HCT116 (cell line): ENCODE results near the gene AIFM1. TPM values are rescaled to one million over a fixed set of nuclear protein-coding genes. Genes with fewer than 3 reads are reported as not detected.
A peak's percentile ranks its signal among the peaks of the same experiment; 100 is the strongest.

ENCODE experiments used
- ATAC-seq: fragments of 200-7000 bp; cut with Tn5 transposase; 2 replicates; pipeline ENCODE4 v1.9.1; 2020; ENCODE audit warnings: mild to moderate bottlenecking, moderate library complexity
- BruUV-seq: library from RNA; stranded (reverse); fragments of 400-500 nt; replicated peaks from 2 replicates; lab custom pipeline; 2021; lab: Mats Ljungman, UMichigan
- CTCF ChIA-PET: fragments of 300-600 bp; sonication (Branson Sonifier 250); formaldehyde crosslinking; loops from one replicate; lab custom pipeline; 2021; ENCODE audit warnings: antibody characterized with exemption; lab: Charles Lee
- POLR2A ChIA-PET: fragments of 300-600, 350-600 bp; sonication (Branson Sonifier 250); formaldehyde crosslinking; loops from one replicate; lab custom pipeline; 2021; ENCODE audit warnings: antibody characterized with exemption; lab: Charles Lee
- RAD21 ChIA-PET, 2 experiments: fragments of 300-600 bp; sonication (Branson Sonifier 250); formaldehyde crosslinking; loops; one replicate each; lab custom pipeline; 2023; ENCODE audit warnings: low total read pairs in 2 of 2; ENCODE audit not compliant: uncharacterized antibody in 2 of 2, unreplicated experiment in 2 of 2, low non-redundant PET in 1 of 2; lab: Charles Lee
- DNase-seq: peaks from one replicate; pipeline ENCODE4 v3.0.0-alpha.2; 2010; ENCODE audit warnings: low read depth, low spot score
- H2AFZ ChIP-seq: fragments of 200-600 bp; shearing (Covaris generic), sonication (generic); 2 replicates; pipeline ENCODE4 v1.6.1; 2017; ENCODE audit warnings: low read depth, mixed run types, mixed read lengths, antibody characterized with exemption, low read length; ENCODE audit not compliant: poor library complexity, severe bottlenecking
- H3K27ac ChIP-seq: 2 replicates; pipeline ENCODE4 v1.5.1; 2012; ENCODE audit warnings: low read depth, low read length
- H3K27me3 ChIP-seq: fragments of 200-600 bp; sonication (generic); 2 replicates; pipeline ENCODE4 v1.6.1; 2016; ENCODE audit warnings: mixed run types, low read length, mixed read lengths; ENCODE audit not compliant: insufficient read depth
- H3K36me3 ChIP-seq, 2 experiments: fragments of 200-500 bp in 1 of 2; fragments of 200-600 bp in 1 of 2; sonication (Bioruptor generic) in 1 of 2; sonication (generic) in 1 of 2; 2 replicates each; pipeline versions ENCODE4 v1.5.1 to v1.6.1; 2014 to 2016; ENCODE audit warnings: low read length in 2 of 2, inconsistent platforms in 1 of 2, mixed read lengths in 1 of 2, mixed run types in 1 of 2; ENCODE audit not compliant: insufficient read depth in 2 of 2, control insufficient read depth in 1 of 2
- H3K4me1 ChIP-seq, 2 experiments: fragments of 200-600 bp in 1 of 2; sonication (generic) in 1 of 2; 2 replicates each; pipeline versions ENCODE4 v1.5.1 to v1.6.1; 2012 to 2017; ENCODE audit warnings: low read length in 2 of 2, inconsistent platforms in 1 of 2, mild to moderate bottlenecking in 1 of 2, mixed read lengths in 1 of 2, mixed run types in 1 of 2, moderate library complexity in 1 of 2; ENCODE audit not compliant: insufficient read depth in 2 of 2, control insufficient read depth in 1 of 2
- H3K4me2 ChIP-seq: fragments of 200-600 bp; sonication (generic); 2 replicates; pipeline ENCODE4 v1.6.1; 2017; ENCODE audit warnings: mixed run types, low read length, mixed read lengths
- H3K4me3 ChIP-seq, 2 experiments: fragments of 200-600 bp in 1 of 2; sonication (generic) in 1 of 2; replicated peaks in 1 of 2; 2 replicates each; pipeline ENCODE4 v1.5.1; 2011 to 2016; ENCODE audit warnings: low read length in 2 of 2, control low read depth in 1 of 2, low read depth in 1 of 2, mild to moderate bottlenecking in 1 of 2, mixed read lengths in 1 of 2, mixed run types in 1 of 2
- H3K79me2 ChIP-seq: fragments of 200-600 bp; sonication (generic); 2 replicates; pipeline ENCODE4 v1.6.1; 2017; ENCODE audit warnings: mild to moderate bottlenecking, mixed run types, low read length, moderate library complexity, mixed read lengths; ENCODE audit not compliant: insufficient read depth
- H3K9ac ChIP-seq: fragments of 200-600 bp; sonication (generic); 2 replicates; pipeline ENCODE4 v1.6.1; 2016; ENCODE audit warnings: low read length, mixed read lengths
- H3K9me2 ChIP-seq: fragments of 200-600 bp; sonication (generic), shearing (Covaris generic); 2 replicates; pipeline ENCODE4 v1.6.1; 2017; ENCODE audit warnings: mixed run types, mild to moderate bottlenecking, moderate library complexity; ENCODE audit not compliant: insufficient read depth
- H3K9me3 ChIP-seq, 2 experiments: fragments of 200-500 bp in 1 of 2; fragments of 200-600 bp in 1 of 2; sonication (Bioruptor generic) in 1 of 2; sonication (generic) in 1 of 2; 2 replicates each; pipeline ENCODE4 v1.6.1; 2014 to 2017; ENCODE audit warnings: low read length in 2 of 2, mixed read lengths in 2 of 2, inconsistent platforms in 1 of 2, low read depth in 1 of 2, mild to moderate bottlenecking in 1 of 2, mixed run types in 1 of 2, moderate library complexity in 1 of 2; ENCODE audit not compliant: control insufficient read depth in 1 of 2, insufficient read depth in 1 of 2
- H4K20me1 ChIP-seq: fragments of 200-600 bp; sonication (generic), shearing (Covaris generic); 2 replicates; pipeline ENCODE4 v1.6.1; 2017; ENCODE audit warnings: mixed run types, mild to moderate bottlenecking, moderate library complexity; ENCODE audit not compliant: insufficient read depth
- CEBPB ChIP-seq: IDR thresholded peaks from 2 replicates; pipeline ENCODE4 v1.6.1; 2012; ENCODE audit warnings: low read depth
- FOSL1 ChIP-seq: IDR thresholded peaks from 2 replicates; pipeline ENCODE4 v1.6.1; 2012; ENCODE audit warnings: low read depth
- JUND ChIP-seq: IDR thresholded peaks from 2 replicates; pipeline ENCODE4 v1.6.1; 2012
- POLR2AphosphoS5 ChIP-seq: IDR thresholded peaks from 2 replicates; pipeline ENCODE4 v1.6.1; 2011; ENCODE audit warnings: mild to moderate bottlenecking, low read depth, low read length, moderate library complexity
- SRF ChIP-seq: IDR thresholded peaks from 2 replicates; pipeline ENCODE4 v1.6.1; 2012; ENCODE audit warnings: low read depth
- TCF7L2 ChIP-seq: IDR thresholded peaks from 2 replicates; pipeline ENCODE4 v1.7.0; 2011; ENCODE audit warnings: borderline replicate concordance, inconsistent platforms; ENCODE audit not compliant: insufficient read depth, insufficient read length; ENCODE audit errors: extremely low read depth
- YY1 ChIP-seq: IDR thresholded peaks from 2 replicates; pipeline ENCODE4 v1.6.1; 2011; ENCODE audit warnings: low read length, low read depth, moderate library complexity, mild to moderate bottlenecking; ENCODE audit not compliant: insufficient replicate concordance; ENCODE audit errors: extremely low read depth
- ZFX ChIP-seq: fragments of 450-650 bp; IDR thresholded peaks from 2 replicates; pipeline ENCODE4 v1.6.1; 2017
- ZNF274 ChIP-seq: fragments of 200-500 bp; sonication (Bioruptor generic); IDR thresholded peaks from 2 replicates; pipeline ENCODE4 v1.6.1; 2014; ENCODE audit warnings: mild to moderate bottlenecking, low read depth, low read length, inconsistent platforms
- intact Hi-C: fragments of 100-400 bp; cut with micrococcal nuclease; formaldehyde crosslinking; loops from 2 replicates; pipeline ENCODE4 v1.10.0; 2022
- total RNA-seq: library from RNA; stranded (reverse); gene quantifications from one replicate; pipeline ENCODE4 v1.2.1, GENCODE V29; 2021; ENCODE audit not compliant: unreplicated experiment
- TF ChIP-seq, protein P1 (sequence below), 3 experiments: fragments of 200-600 bp in 1 of 3; sonication (generic) in 1 of 3; IDR thresholded peaks in 2 of 3; conservative IDR thresholded peaks in 1 of 3; 2 replicates each; pipeline ENCODE4 v1.5.1; 2012 to 2017; ENCODE audit warnings: low read depth in 2 of 3, low read length in 2 of 3, antibody characterized with exemption in 1 of 3, borderline replicate concordance in 1 of 3, control low read depth in 1 of 3, mild to moderate bottlenecking in 1 of 3, mixed read lengths in 1 of 3, mixed run types in 1 of 3, moderate library complexity in 1 of 3; ENCODE audit not compliant: insufficient read depth in 1 of 3
- TF ChIP-seq, protein P2 (sequence below): IDR thresholded peaks from 2 replicates; pipeline ENCODE4 v1.6.1; 2012
- TF ChIP-seq, protein P3 (sequence below): IDR thresholded peaks from 2 replicates; pipeline ENCODE4 v1.6.1; 2011; ENCODE audit warnings: mild to moderate bottlenecking, low read length, moderate library complexity; ENCODE audit not compliant: insufficient replicate concordance; ENCODE audit errors: extremely low read depth
- TF ChIP-seq, protein P4 (sequence below): IDR thresholded peaks from 2 replicates; pipeline ENCODE4 v1.6.1; 2012

The AIFM1 gene
- total RNA-seq, 1 experiment from 2014 or later: 50.0 TPM

DNA sequence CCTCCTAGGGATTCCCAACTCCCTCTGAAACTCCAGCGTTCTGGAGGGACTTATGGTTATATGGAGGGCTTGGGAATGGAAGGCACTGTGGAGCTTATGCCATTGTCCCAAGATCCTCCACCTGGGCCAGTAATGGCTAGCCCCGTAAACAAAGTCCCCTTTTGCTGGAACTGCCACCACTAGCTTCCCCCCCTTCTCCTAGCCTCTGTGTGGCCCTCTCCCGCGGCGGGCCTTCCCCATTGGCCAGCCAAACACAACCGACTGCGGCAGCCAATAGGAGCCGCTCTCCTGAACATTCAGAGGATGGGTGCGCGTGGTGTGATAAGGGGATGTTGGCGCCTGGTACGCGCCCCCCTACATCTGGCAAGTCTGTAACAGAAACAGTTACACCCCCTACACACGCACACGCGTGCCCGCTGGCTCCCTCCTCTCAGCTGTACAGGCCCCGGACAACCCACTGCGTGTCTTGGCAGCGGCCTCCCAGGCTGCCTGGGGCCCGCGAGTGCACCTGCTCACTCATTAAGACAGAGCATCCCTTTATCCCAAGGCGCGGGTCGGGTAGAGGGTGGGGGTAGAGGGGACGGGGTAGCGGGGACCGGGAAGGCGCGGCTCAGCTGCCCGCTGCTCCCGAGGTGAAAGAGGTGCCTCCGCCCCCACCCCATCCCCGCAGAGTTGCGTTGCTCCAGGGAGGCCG is 5.3 kb upstream of the AIFM1 start (continued):
- TF ChIP-seq, protein P1, sequence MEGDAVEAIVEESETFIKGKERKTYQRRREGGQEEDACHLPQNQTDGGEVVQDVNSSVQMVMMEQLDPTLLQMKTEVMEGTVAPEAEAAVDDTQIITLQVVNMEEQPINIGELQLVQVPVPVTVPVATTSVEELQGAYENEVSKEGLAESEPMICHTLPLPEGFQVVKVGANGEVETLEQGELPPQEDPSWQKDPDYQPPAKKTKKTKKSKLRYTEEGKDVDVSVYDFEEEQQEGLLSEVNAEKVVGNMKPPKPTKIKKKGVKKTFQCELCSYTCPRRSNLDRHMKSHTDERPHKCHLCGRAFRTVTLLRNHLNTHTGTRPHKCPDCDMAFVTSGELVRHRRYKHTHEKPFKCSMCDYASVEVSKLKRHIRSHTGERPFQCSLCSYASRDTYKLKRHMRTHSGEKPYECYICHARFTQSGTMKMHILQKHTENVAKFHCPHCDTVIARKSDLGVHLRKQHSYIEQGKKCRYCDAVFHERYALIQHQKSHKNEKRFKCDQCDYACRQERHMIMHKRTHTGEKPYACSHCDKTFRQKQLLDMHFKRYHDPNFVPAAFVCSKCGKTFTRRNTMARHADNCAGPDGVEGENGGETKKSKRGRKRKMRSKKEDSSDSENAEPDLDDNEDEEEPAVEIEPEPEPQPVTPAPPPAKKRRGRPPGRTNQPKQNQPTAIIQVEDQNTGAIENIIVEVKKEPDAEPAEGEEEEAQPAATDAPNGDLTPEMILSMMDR (IDR thresholded peaks at IDR 0.05 in 2 of 3, conservative IDR thresholded peaks at IDR 0.05 in 1 of 3; ENCODE audit: borderline replicate concordance in 1 of 3, insufficient read depth in 1 of 3, low read depth in 2 of 3, low read length in 2 of 3): no peak
- TF ChIP-seq FOSL1 (no peak), TCF7L2 (no peak), JUND (no peak), ZFX (no peak), CEBPB (no peak)

DNA sequence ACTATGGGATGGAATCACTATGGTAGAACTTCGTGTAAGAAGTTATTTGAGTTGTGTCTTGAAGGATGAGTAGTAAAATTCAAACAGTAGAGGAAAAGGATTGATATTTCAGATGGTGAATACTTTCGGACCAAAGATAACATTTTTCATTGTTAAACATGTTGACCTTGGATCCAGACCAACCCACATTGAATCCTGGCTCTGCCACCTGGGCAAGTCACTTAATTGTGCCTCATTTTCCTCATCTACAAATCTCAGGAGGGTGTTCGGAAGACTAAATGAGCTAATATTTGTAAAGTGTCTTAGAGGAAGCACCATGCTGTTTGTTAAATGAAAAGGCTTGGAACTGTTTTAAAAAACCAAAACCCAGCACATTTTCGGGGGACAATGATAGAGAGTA is 1.4 kb upstream of the AIFM1 start:
- DNase-seq (no peak), ATAC-seq (no peak)
- Histone ChIP-seq H3K36me3 (no peaks in the 10 kb centered on the region), H3K9ac (peak overlapping the region; percentile 75; the same call in 1 of the 2 replicates), H3K27me3 (no peaks in the 10 kb centered on the region), H3K4me1 (peaks cover 0 to 13% of the 10 kb centered on the region in 2 experiments; a peak in 1 of 4 replicates), H3K27ac (no peak overlapping the region), H3K9me2 (no peaks in the 10 kb centered on the region), H2AFZ (no peak overlapping the region), H3K79me2 (peaks cover 20% of the 10 kb centered on the region), H3K4me2 (peak overlapping the region; percentile 93), H4K20me1 (no peaks in the 10 kb centered on the region), H3K4me3 (peak overlapping the region; percentile 71 to 73), H3K9me3 (no peaks in the 10 kb centered on the region)
- CTCF ChIA-PET: no interaction called here
- POLR2A ChIA-PET: no interaction called here
- RAD21 ChIA-PET: no interaction called here
- TF ChIP-seq, protein P2, sequence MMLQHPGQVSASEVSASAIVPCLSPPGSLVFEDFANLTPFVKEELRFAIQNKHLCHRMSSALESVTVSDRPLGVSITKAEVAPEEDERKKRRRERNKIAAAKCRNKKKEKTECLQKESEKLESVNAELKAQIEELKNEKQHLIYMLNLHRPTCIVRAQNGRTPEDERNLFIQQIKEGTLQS: no peak
- TF ChIP-seq POLR2AphosphoS5 (no peak), FOSL1 (no peak), ZNF274 (no peak), JUND (no peak), TCF7L2 (no peak), SRF (no peak), YY1 (no peak)
- TF ChIP-seq, protein P3, sequence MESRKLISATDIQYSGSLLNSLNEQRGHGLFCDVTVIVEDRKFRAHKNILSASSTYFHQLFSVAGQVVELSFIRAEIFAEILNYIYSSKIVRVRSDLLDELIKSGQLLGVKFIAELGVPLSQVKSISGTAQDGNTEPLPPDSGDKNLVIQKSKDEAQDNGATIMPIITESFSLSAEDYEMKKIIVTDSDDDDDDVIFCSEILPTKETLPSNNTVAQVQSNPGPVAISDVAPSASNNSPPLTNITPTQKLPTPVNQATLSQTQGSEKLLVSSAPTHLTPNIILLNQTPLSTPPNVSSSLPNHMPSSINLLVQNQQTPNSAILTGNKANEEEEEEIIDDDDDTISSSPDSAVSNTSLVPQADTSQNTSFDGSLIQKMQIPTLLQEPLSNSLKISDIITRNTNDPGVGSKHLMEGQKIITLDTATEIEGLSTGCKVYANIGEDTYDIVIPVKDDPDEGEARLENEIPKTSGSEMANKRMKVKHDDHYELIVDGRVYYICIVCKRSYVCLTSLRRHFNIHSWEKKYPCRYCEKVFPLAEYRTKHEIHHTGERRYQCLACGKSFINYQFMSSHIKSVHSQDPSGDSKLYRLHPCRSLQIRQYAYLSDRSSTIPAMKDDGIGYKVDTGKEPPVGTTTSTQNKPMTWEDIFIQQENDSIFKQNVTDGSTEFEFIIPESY: no peak
- TF ChIP-seq, protein P4, sequence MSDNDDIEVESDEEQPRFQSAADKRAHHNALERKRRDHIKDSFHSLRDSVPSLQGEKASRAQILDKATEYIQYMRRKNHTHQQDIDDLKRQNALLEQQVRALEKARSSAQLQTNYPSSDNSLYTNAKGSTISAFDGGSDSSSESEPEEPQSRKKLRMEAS: no peak
- intact Hi-C loops: no loop called here
- BruUV-seq: no TSS peak
